Ishikawa (cell line): ENCODE measurements around the gene MVD.

Experiments
- CEBPB ChIP-seq: IDR thresholded peaks from 2 replicates; pipeline ENCODE4 v1.6.1; 2012
- CREB1 ChIP-seq: IDR thresholded peaks from 2 replicates; pipeline ENCODE4 v1.6.1; 2012; ENCODE audit warnings: low read depth
- EGR1 ChIP-seq: IDR thresholded peaks from 2 replicates; pipeline ENCODE4 v1.6.1; 2012
- EP300 ChIP-seq: IDR thresholded peaks from 2 replicates; pipeline ENCODE4 v1.6.1; 2012; ENCODE audit warnings: borderline replicate concordance
- FOXM1 ChIP-seq: IDR thresholded peaks from 2 replicates; pipeline ENCODE4 v1.6.1; 2012; ENCODE audit warnings: low read depth, borderline replicate concordance
- NFIC ChIP-seq: IDR thresholded peaks from 2 replicates; pipeline ENCODE4 v1.6.1; 2012
- RAD21 ChIP-seq: IDR thresholded peaks from 2 replicates; pipeline ENCODE4 v1.6.1; 2012; ENCODE audit warnings: low read depth
- TAF1 ChIP-seq: IDR thresholded peaks from 2 replicates; pipeline ENCODE4 v1.6.1; 2012; ENCODE audit warnings: low read depth, mild to moderate bottlenecking
- TCF12 ChIP-seq: IDR thresholded peaks from 2 replicates; pipeline ENCODE4 v1.6.1; 2012; ENCODE audit warnings: low read depth
- TEAD4 ChIP-seq: IDR thresholded peaks from 2 replicates; pipeline ENCODE4 v1.6.1; 2012
- YY1 ChIP-seq: IDR thresholded peaks from 2 replicates; pipeline ENCODE4 v1.6.1; 2012; ENCODE audit warnings: low read depth
- ZBTB7A ChIP-seq: IDR thresholded peaks from 2 replicates; pipeline ENCODE4 v1.6.1; 2012; ENCODE audit warnings: low read depth
- TF ChIP-seq, protein P1 (sequence below): IDR thresholded peaks from 2 replicates; pipeline ENCODE4 v1.6.1; 2012
- TF ChIP-seq, protein P2 (sequence below): IDR thresholded peaks from 2 replicates; pipeline ENCODE4 v1.6.1; 2012; ENCODE audit warnings: low read depth, mild to moderate bottlenecking
- TF ChIP-seq, protein P3 (sequence below): IDR thresholded peaks from 2 replicates; pipeline ENCODE4 v1.6.1; 2012

The MVD gene

DNA sequence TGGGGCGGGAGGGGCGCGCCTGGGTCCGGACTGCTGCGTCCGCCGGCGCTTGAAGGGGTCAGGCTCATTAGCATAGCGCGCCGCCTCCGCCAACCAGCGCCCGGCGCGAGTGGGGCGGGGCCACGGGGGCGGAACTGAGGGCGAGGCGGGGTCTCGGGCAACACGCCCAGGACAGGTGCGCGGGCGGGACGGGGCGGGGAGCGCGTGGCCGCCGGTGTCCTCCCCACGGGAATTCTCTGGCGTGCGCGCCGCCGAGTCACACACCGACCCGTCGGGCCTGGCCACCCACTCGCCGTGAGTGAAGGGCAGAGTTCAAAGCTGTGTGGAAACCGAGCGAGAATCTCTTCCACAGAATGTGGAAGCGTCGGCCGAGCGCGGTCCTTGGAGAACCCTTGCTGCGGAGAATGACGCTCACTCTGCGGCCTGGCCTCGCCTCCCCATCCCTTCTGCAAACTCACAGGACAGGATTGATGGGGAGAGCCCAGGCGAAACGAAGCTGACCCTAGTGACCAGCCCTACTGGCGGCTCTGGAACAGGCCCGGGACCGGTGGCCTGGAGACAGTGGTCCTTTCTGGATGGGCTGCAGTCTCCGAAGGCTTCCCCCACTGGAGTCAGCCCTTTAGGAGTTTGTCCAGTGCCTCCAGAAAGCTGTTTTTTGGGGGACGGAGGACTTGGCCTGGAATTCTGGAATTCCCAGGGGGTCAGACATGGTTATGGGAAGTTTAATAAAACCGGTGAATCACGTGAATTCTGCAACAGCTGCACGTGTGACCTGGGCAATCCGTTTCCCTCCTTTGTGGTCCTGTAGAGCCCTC, 23.8 kb upstream of the MVD start, which contains the start of gene SNAI3:
Gene SNAI3, minus strand, starts transcription at position 69 of the 815 bp plus-strand sequence. CDS start 101 bp downstream, outside the sequence.
- TF ChIP-seq FOXM1, result no peak
- no peak for TF ChIP-seq TEAD4
- no peak for TF ChIP-seq CEBPB
- no peak for TF ChIP-seq EP300
- TF ChIP-seq TCF12, result no peak; the same call in 1 of the 2 replicates
- no peak for TF ChIP-seq CREB1
- TF ChIP-seq YY1, result no peak
- TF ChIP-seq EGR1, result peak; percentile 76
- no peak for TF ChIP-seq ZBTB7A
- TF ChIP-seq NFIC, result 0 out of 2 replicates have a peak, but pooled peaks have one; percentile 13
- TF ChIP-seq, protein P1, sequence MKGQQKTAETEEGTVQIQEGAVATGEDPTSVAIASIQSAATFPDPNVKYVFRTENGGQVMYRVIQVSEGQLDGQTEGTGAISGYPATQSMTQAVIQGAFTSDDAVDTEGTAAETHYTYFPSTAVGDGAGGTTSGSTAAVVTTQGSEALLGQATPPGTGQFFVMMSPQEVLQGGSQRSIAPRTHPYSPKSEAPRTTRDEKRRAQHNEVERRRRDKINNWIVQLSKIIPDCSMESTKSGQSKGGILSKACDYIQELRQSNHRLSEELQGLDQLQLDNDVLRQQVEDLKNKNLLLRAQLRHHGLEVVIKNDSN, result no peak; the same call in 1 of the 2 replicates
- TF ChIP-seq RAD21, result no peak
- TF ChIP-seq, protein P2, sequence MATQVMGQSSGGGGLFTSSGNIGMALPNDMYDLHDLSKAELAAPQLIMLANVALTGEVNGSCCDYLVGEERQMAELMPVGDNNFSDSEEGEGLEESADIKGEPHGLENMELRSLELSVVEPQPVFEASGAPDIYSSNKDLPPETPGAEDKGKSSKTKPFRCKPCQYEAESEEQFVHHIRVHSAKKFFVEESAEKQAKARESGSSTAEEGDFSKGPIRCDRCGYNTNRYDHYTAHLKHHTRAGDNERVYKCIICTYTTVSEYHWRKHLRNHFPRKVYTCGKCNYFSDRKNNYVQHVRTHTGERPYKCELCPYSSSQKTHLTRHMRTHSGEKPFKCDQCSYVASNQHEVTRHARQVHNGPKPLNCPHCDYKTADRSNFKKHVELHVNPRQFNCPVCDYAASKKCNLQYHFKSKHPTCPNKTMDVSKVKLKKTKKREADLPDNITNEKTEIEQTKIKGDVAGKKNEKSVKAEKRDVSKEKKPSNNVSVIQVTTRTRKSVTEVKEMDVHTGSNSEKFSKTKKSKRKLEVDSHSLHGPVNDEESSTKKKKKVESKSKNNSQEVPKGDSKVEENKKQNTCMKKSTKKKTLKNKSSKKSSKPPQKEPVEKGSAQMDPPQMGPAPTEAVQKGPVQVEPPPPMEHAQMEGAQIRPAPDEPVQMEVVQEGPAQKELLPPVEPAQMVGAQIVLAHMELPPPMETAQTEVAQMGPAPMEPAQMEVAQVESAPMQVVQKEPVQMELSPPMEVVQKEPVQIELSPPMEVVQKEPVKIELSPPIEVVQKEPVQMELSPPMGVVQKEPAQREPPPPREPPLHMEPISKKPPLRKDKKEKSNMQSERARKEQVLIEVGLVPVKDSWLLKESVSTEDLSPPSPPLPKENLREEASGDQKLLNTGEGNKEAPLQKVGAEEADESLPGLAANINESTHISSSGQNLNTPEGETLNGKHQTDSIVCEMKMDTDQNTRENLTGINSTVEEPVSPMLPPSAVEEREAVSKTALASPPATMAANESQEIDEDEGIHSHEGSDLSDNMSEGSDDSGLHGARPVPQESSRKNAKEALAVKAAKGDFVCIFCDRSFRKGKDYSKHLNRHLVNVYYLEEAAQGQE, result no peak
- TF ChIP-seq TAF1, result peak; percentile 33; the same call in 1 of the 2 replicates
- TF ChIP-seq, protein P3, sequence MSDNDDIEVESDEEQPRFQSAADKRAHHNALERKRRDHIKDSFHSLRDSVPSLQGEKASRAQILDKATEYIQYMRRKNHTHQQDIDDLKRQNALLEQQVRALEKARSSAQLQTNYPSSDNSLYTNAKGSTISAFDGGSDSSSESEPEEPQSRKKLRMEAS, result peak; percentile 69

DNA sequence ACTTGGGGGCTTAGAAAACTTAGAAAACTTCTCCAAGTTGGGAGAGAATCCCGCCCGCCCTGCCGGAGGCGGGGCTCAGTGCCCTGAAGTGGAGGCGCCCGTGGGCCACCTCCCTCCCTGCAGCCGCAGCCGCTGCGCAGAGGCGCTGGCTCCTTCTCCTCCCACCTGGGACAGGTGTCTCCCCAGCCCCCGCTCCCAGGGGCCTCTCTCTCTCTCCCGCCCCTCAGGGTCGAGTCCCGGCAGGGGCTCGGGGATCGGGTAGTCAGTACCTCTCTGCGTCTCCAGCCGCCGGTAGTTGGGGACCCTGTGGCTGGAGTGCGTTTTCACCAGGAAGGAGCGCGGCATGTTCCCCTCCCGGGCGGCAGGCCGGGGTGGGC, 23.2 kb upstream of the MVD start:
- peak; percentile 11; the same call in 1 of the 2 replicates for TF ChIP-seq TCF12
- TF ChIP-seq, protein P1, result no peak
- TF ChIP-seq, protein P2, result no peak

DNA sequence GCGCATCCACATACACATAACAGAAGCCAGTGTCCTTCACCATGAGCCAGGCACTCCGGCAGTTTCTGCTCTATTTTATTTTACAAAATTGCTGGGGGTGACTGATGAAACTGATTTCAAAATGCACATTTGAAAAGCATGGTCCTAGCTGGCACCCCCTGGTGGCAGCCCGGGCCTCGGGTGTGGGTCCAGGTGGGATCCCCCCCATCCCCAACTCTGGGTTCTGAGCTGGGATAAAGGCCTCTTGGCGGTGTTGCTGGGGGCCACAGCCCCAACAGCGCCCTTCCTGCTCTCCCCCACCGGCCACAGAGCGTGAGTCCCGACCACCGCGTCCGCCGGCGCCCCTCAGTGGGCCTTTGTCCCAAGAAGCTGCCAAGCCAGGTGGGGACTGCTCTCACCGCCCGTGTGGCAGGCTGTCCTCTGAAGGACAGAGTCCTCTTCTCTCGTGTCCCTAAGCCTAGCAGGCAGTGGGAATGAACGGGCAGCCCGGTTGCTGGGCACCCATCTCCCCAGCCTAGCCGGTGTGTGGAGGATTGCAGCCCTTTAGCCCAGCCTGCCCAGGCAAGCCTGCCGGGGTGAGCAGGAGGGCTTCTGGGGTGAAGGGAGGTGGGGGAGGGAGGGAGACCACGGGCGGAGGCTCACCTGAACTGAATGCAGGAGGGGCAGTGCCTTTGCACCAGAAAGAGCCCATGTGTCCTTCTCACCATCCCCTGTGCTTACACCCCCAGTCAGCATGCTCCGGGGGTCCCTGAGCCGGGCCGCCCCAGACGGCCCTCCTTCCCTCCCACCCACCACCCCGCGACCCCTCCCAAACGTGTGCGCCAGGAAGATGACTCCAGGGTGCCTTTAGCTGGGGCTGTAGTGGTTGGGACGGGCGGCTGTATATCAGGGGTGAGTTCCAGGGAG, 22.5 kb upstream of the MVD start:
- TF ChIP-seq FOXM1, result no peak
- peak; percentile 20 for TF ChIP-seq ZBTB7A

DNA sequence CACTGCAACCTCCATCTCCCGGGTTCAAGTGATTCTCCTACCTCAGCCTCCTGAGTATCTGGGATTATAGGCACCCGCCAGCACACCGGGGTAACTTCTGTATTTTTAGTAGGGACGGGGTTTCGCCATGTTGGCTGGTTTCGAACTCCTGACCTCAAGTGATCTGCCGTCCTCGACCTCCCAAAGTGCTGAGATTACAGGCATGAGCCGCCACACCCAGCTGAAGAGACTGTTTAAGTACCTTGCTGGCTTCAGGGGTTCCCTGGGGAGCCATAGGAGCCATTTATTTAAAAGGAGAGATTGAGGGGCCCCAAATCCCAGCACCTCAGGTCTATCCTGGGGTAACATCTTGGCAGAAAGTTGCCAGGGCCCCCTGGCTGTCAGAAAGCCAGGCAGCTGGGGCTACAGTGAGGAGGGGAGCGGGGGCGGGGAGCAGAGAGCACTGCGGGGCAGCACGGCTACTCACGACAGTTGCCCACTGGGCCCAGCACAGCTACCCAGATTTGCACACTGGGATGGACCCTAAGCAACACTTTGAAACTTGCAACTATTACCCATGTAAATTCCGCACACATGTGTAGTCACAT, 21.8 kb upstream of the MVD start:
- TF ChIP-seq NFIC, result no peak
- TF ChIP-seq, protein P2, result no peak
- TF ChIP-seq ZBTB7A, result no peak
- TF ChIP-seq, protein P3, result no peak
- TF ChIP-seq EGR1, result no peak
- TF ChIP-seq EP300, result no peak
- TF ChIP-seq TAF1, result no peak
- TF ChIP-seq TCF12, result no peak
- no peak for TF ChIP-seq YY1
- TF ChIP-seq CREB1, result no peak
- TF ChIP-seq CEBPB, result no peak
- TF ChIP-seq RAD21, result no peak
- TF ChIP-seq TEAD4, result no peak
- TF ChIP-seq, protein P1, result no peak
- TF ChIP-seq FOXM1, result no peak
